CD14-positive monocyte (primary cell): ENCODE data around the gene MXRA8. TPM values are rescaled to one million over a fixed set of nuclear protein-coding genes. Genes with fewer than 3 reads are reported as not detected.
"Not testable (repeated sequence)": the region's sequence is repeated elsewhere in the genome, so short reads cannot be mapped to it uniquely, and the experiment has no call there.

Experiments
- DNase-seq, 3 donors: peaks; one replicate each; pipeline ENCODE4 v3.0.0-alpha.2; 2011 to 2022
- H2AFZ ChIP-seq: 2 replicates; pipeline ENCODE4 v1.6.0; 2012; ENCODE audit warnings: mild to moderate bottlenecking, low read depth, low read length, inconsistent platforms; ENCODE audit not compliant: insufficient read depth, poor library complexity, severe bottlenecking
- H3K27ac ChIP-seq, 2 donors: 1 replicate in 1 of 2; 2 replicates in 1 of 2; pipeline ENCODE4 v1.5.1; 2012 to 2013; ENCODE audit warnings: low read length in 2 of 2, control low read depth in 1 of 2, inconsistent platforms in 1 of 2, low read depth in 1 of 2, mild to moderate bottlenecking in 1 of 2
- H3K27me3 ChIP-seq, 2 donors: one replicate each; pipeline versions ENCODE4 v1.6.0 to v1.6.1; 2011 to 2013; ENCODE audit warnings: low read length in 2 of 2; ENCODE audit not compliant: control insufficient read depth in 2 of 2, insufficient read depth in 2 of 2
- H3K36me3 ChIP-seq, 2 donors: replicated peaks in 1 of 2; 1 replicate in 1 of 2; 2 replicates in 1 of 2; pipeline versions ENCODE4 v1.5.1 to v1.6.1; 2012 to 2013; ENCODE audit warnings: low read length in 2 of 2, control low read depth in 1 of 2, inconsistent platforms in 1 of 2, mild to moderate bottlenecking in 1 of 2; ENCODE audit not compliant: insufficient read depth in 2 of 2, control insufficient read depth in 1 of 2
- H3K4me1 ChIP-seq, 2 donors: 1 replicate in 1 of 2; 2 replicates in 1 of 2; pipeline versions ENCODE4 v1.5.1 to v1.6.1; 2012 to 2013; ENCODE audit warnings: low read length in 2 of 2, control low read depth in 1 of 2, inconsistent platforms in 1 of 2, mild to moderate bottlenecking in 1 of 2, moderate library complexity in 1 of 2; ENCODE audit not compliant: insufficient read depth in 2 of 2, control insufficient read depth in 1 of 2
- H3K4me2 ChIP-seq: replicated peaks from 2 replicates; pipeline ENCODE3; 2012; ENCODE audit warnings: low read length, moderate library complexity, mild to moderate bottlenecking; ENCODE audit not compliant: poor library complexity, severe bottlenecking; ENCODE audit errors: extremely low read depth
- H3K4me3 ChIP-seq, 3 experiments: fragments of 200-600 bp in 1 of 3; sonication (generic) in 1 of 3; replicated peaks in 1 of 3; 1 replicate in 2 of 3; 2 replicates in 1 of 3; pipeline ENCODE4 v1.5.1; 2011 to 2013; ENCODE audit warnings: low read length in 3 of 3, mild to moderate bottlenecking in 3 of 3, control low read depth in 2 of 3, low read depth in 2 of 3, inconsistent platforms in 1 of 3, moderate library complexity in 1 of 3
- H3K79me2 ChIP-seq: 2 replicates; pipeline ENCODE4 v1.6.0; 2012; ENCODE audit warnings: mild to moderate bottlenecking, control low read depth, inconsistent platforms, low read length, moderate library complexity; ENCODE audit not compliant: insufficient read depth
- H3K9ac ChIP-seq: 2 replicates; pipeline ENCODE4 v1.6.0; 2017; ENCODE audit warnings: low read length, mild to moderate bottlenecking; ENCODE audit not compliant: insufficient read depth, poor library complexity, severe bottlenecking
- H3K9me3 ChIP-seq, 2 donors: replicated peaks in 1 of 2; 1 replicate in 1 of 2; 2 replicates in 1 of 2; pipeline versions ENCODE4 v1.5.1 to v1.6.1; 2012 to 2013; ENCODE audit warnings: low read length in 2 of 2, control low read depth in 1 of 2; ENCODE audit not compliant: control insufficient read depth in 1 of 2, insufficient read depth in 1 of 2
- H4K20me1 ChIP-seq: 2 replicates; pipeline ENCODE4 v1.6.0; 2012; ENCODE audit warnings: mild to moderate bottlenecking, low read length, control low read depth, moderate library complexity; ENCODE audit not compliant: insufficient read depth
- H3K27ac Mint-ChIP-seq, 7 donors: one replicate each; pipeline ENCODE4 v1.8.0; 2020; ENCODE audit warnings: mild to moderate bottlenecking in 7 of 7, mixed read lengths in 7 of 7, moderate library complexity in 6 of 7, inconsistent platforms in 2 of 7
- H3K27me3 Mint-ChIP-seq, 3 donors: one replicate each; pipeline ENCODE4 v1.8.0; 2021 to 2022; ENCODE audit warnings: low read depth in 3 of 3, mild to moderate bottlenecking in 3 of 3, mixed read lengths in 3 of 3, moderate library complexity in 3 of 3, inconsistent platforms in 1 of 3
- H3K36me3 Mint-ChIP-seq, 2 donors: one replicate each; pipeline ENCODE4 v1.8.0; 2020; ENCODE audit warnings: mixed read lengths in 2 of 2, inconsistent platforms in 1 of 2, mild to moderate bottlenecking in 1 of 2
- H3K4me1 Mint-ChIP-seq: one replicate; pipeline ENCODE4 v1.8.0; 2020; ENCODE audit warnings: mild to moderate bottlenecking, mixed read lengths
- H3K4me3 Mint-ChIP-seq, 2 donors: one replicate each; pipeline ENCODE4 v1.8.0; 2020; ENCODE audit warnings: mild to moderate bottlenecking in 2 of 2, mixed read lengths in 2 of 2, moderate library complexity in 1 of 2
- H3K9me3 Mint-ChIP-seq, 7 donors: one replicate each; pipeline ENCODE4 v1.8.0; 2020 to 2022; ENCODE audit warnings: mixed read lengths in 7 of 7, mild to moderate bottlenecking in 6 of 7, moderate library complexity in 6 of 7, inconsistent platforms in 2 of 7
- CTCF ChIP-seq: fragments of 200-600 bp; IDR thresholded peaks from one replicate; pipeline ENCODE4 v1.8.0; 2022; ENCODE audit warnings: antibody characterized with exemption, mild to moderate bottlenecking
- WGBS: methylation state at CpG from one replicate; pipeline ENCODE4 v1.1.5; 2013; ENCODE audit warnings: missing lambda C conversion rate; ENCODE audit not compliant: insufficient coverage; 5-methylcytosine and 5-hydroxymethylcytosine counted together
- intact Hi-C, 2 donors: fragments of 100-400 bp; cut with micrococcal nuclease; formaldehyde crosslinking; loops; one replicate each; pipeline versions ENCODE4 v1.15.0 to v1.15.1; 2023
- polyA plus RNA-seq, 3 donors: library from polyadenylated mRNA; depleted of rRNA in 1 of 3; unstranded in 2 of 3; stranded (reverse) in 1 of 3; fragments of 300-500 nt in 2 of 3; fragments of >200 nt in 1 of 3; fragmentation: Illumina TruSeq in 2 of 3; gene quantifications; 1 replicate in 2 of 3; 2 replicates in 1 of 3; pipeline ENCODE4 v1.2.3, GENCODE V29; 2012 to 2021

The MXRA8 gene
- polyA plus RNA-seq, 3 donors, result not detected

DNA sequence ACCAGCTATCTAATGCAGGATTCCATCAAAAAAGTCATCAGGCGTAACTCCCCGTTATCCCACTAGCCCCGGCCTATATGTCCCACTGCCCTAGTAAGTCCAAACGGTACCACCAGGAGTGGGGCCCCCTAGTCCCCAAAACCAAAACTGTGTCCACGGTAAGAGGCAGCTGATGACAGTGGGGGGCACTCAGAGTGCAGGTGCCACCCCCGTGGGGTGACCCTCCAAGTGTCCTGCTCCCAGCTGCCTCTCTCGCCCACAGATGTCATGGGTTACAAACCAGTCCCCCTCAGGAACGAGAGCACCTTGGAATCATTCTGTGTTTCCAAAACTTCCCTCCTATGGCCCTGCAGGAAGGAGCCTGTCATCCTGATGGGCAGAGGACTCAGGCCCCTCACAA lies 27.6 kb upstream of the MXRA8 start:
- WGBS, result 96% methylated on average over 6 of the region's 8 CpGs
- Mint-ChIP-seq H3K27ac (no peak overlapping the region), H3K4me1 (peaks cover 6% of the 10 kb centered on the region), H3K9me3 (peaks cover 0 to 7% (median 4%) of the 10 kb centered on the region in 7 donors), H3K4me3 (no peak overlapping the region), H3K36me3 (peaks cover 54 to 66% of the 10 kb centered on the region in 2 donors), H3K27me3 (peaks cover 0 to 3% (median 0%) of the 10 kb centered on the region in 3 donors)
- DNase-seq, result no peak
- Histone ChIP-seq H3K4me2 (no peak overlapping the region), H3K27ac (no peak overlapping the region), H3K4me1 (peaks cover 0 to 6% of the 10 kb centered on the region in 2 donors), H4K20me1 (peaks cover 38% of the 10 kb centered on the region), H3K9ac (no peak overlapping the region), H2AFZ (no peak overlapping the region), H3K36me3 (peaks cover 57 to 67% of the 10 kb centered on the region in 2 donors), H3K4me3 (no peak overlapping the region), H3K9me3 (no peaks in the 10 kb centered on the region), H3K79me2 (peaks cover 10% of the 10 kb centered on the region), H3K27me3 (no peaks in the 10 kb centered on the region)
- intact Hi-C loops, result no loop called here
- TF ChIP-seq CTCF, result no peak

- H3K9me3 ChIP-seq, H2AFZ ChIP-seq, H3K27ac Mint-ChIP-seq, H3K9ac ChIP-seq, H3K79me2 ChIP-seq, H3K9me3 Mint-ChIP-seq, H3K4me3 Mint-ChIP-seq, H3K4me1 ChIP-seq, H3K27me3 ChIP-seq, H3K27me3 Mint-ChIP-seq, intact Hi-C loops, DNase-seq, H3K27ac ChIP-seq, H3K4me1 Mint-ChIP-seq, H3K4me2 ChIP-seq, H3K4me3 ChIP-seq: not testable (repeated sequence)
- H4K20me1 ChIP-seq, result peaks cover 32% of the 10 kb centered on the region
- WGBS, result 94% methylated on average over 23 of the region's 29 CpGs
- H3K36me3 ChIP-seq, result peaks cover 51 to 63% of the 10 kb centered on the region in 2 donors
- H3K36me3 Mint-ChIP-seq, result peaks cover 48 to 60% of the 10 kb centered on the region in 2 donors
These were observed 27.0 kb upstream of the MXRA8 start for GRCh38 chr1:1385339-1385738.
